ENCODE measurements around the gene CDK17.

DNA sequence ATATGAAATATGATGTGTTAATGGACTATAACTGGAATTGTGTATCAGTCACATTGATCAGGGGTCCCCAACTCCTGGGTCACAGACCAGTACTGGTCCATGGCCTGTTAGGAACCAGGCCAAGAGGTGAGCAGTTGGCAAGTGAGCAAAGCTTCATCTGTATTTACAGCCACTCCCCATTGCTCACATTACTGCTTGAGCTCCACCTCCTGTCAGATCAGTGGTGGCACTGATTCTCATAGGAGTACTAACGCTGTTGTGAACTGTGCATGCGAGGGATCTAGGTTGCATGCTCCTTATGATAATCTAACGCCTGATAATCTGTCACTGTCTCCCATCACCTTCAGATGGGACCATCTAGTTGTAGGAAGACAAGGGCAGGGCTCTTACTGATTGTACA is 72.3 kb downstream of the CDK17 start:
- TF ChIP-seq POLR2A (IDR thresholded peaks at IDR 0.05; ENCODE audit: borderline replicate concordance, extremely low read depth, insufficient read depth, insufficient read length) (no peak), SRF (IDR thresholded peaks at IDR 0.05; ENCODE audit: low read depth) (no peak), JUND (IDR thresholded peaks at IDR 0.05) (no peak), EZH2phosphoT487 (IDR thresholded peaks at IDR 0.05; ENCODE audit: borderline replicate concordance) (no peak)
- TF ChIP-seq, protein P1, sequence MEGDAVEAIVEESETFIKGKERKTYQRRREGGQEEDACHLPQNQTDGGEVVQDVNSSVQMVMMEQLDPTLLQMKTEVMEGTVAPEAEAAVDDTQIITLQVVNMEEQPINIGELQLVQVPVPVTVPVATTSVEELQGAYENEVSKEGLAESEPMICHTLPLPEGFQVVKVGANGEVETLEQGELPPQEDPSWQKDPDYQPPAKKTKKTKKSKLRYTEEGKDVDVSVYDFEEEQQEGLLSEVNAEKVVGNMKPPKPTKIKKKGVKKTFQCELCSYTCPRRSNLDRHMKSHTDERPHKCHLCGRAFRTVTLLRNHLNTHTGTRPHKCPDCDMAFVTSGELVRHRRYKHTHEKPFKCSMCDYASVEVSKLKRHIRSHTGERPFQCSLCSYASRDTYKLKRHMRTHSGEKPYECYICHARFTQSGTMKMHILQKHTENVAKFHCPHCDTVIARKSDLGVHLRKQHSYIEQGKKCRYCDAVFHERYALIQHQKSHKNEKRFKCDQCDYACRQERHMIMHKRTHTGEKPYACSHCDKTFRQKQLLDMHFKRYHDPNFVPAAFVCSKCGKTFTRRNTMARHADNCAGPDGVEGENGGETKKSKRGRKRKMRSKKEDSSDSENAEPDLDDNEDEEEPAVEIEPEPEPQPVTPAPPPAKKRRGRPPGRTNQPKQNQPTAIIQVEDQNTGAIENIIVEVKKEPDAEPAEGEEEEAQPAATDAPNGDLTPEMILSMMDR (IDR thresholded peaks at IDR 0.05 in 2 of 3, conservative IDR thresholded peaks at IDR 0.05 in 1 of 3; ENCODE audit: borderline replicate concordance in 1 of 3, insufficient read depth in 1 of 3, low read depth in 2 of 3, low read length in 2 of 3), result no peak
- TF ChIP-seq, protein P2, sequence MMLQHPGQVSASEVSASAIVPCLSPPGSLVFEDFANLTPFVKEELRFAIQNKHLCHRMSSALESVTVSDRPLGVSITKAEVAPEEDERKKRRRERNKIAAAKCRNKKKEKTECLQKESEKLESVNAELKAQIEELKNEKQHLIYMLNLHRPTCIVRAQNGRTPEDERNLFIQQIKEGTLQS (IDR thresholded peaks at IDR 0.05), result no peak
- TF ChIP-seq, protein P3, sequence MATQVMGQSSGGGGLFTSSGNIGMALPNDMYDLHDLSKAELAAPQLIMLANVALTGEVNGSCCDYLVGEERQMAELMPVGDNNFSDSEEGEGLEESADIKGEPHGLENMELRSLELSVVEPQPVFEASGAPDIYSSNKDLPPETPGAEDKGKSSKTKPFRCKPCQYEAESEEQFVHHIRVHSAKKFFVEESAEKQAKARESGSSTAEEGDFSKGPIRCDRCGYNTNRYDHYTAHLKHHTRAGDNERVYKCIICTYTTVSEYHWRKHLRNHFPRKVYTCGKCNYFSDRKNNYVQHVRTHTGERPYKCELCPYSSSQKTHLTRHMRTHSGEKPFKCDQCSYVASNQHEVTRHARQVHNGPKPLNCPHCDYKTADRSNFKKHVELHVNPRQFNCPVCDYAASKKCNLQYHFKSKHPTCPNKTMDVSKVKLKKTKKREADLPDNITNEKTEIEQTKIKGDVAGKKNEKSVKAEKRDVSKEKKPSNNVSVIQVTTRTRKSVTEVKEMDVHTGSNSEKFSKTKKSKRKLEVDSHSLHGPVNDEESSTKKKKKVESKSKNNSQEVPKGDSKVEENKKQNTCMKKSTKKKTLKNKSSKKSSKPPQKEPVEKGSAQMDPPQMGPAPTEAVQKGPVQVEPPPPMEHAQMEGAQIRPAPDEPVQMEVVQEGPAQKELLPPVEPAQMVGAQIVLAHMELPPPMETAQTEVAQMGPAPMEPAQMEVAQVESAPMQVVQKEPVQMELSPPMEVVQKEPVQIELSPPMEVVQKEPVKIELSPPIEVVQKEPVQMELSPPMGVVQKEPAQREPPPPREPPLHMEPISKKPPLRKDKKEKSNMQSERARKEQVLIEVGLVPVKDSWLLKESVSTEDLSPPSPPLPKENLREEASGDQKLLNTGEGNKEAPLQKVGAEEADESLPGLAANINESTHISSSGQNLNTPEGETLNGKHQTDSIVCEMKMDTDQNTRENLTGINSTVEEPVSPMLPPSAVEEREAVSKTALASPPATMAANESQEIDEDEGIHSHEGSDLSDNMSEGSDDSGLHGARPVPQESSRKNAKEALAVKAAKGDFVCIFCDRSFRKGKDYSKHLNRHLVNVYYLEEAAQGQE (IDR thresholded peaks at IDR 0.05; ENCODE audit: low read depth), result no peak

Data from HCT116 (cell line).